ENCODE results near the gene CNTNAP5. TPM values are rescaled to one million over a fixed set of nuclear protein-coding genes. Genes with fewer than 3 reads are reported as not detected.

Gene CNTNAP5
- total and polyA plus RNA-seq, 3 donors from 2014 or later: 0.29 to 0.39 (median 0.31) TPM

DNA sequence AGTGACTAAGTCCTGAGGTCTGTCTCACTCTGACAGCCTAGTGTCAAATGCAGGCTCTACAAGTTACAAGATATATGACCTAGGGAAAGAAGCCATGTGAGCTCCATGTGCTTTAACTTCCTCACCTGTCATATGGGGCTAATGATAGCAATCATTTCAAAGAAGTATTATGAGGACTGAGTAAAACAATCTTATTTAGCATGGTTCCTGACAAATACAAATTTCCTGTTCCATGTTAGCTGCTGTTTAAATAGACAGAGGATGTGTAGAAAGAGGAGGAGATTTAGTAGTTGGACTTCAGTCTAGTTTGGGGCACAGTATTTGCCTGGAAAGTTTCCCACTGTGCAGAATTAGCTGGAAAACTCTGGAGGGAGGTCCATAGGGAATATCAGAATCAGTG lies 545.8 kb downstream of the CNTNAP5 start:
- Histone ChIP-seq H3K27ac (no peak overlapping the region), H3K4me3 (no peak overlapping the region), H3K9me3 (no peaks in the 10 kb centered on the region), H3K36me3 (ENCODE audit: low read depth, missing control alignments) (no peaks in the 10 kb centered on the region), H3K27me3 (no peaks in the 10 kb centered on the region), H3K4me1 (no peaks in the 10 kb centered on the region)
- TF ChIP-seq POLR2A (IDR thresholded peaks at IDR 0.05): no peak
- no peak for TF ChIP-seq CTCF (IDR thresholded peaks at IDR 0.05)
- intact Hi-C loops (cut with DNase I; ENCODE audit: low total_unique reads): no loop called here
- no peak for DNase-seq

- intact Hi-C loops (cut with DNase I; ENCODE audit: low total_unique reads): no loop called here
- H3K9me3 ChIP-seq: no peaks in the 10 kb centered on the region
- H3K27me3 ChIP-seq: no peaks in the 10 kb centered on the region
- WGBS, 2 donors: 92 to 93% methylated on average over 3 of the region's 3 CpGs
- H3K27ac ChIP-seq: no peak overlapping the region
- H3K4me1 ChIP-seq: no peaks in the 10 kb centered on the region
- no peak overlapping the region for H3K4me3 ChIP-seq
- H3K36me3 ChIP-seq (ENCODE audit: low read depth, missing control alignments): no peaks in the 10 kb centered on the region
- TF ChIP-seq POLR2A (IDR thresholded peaks at IDR 0.05) (no peak), CTCF (IDR thresholded peaks at IDR 0.05) (no peak)
- DNase-seq: no peak
Observed at GRCh38 chr2:124571836-124572235, 546.7 kb downstream of the CNTNAP5 start.

DNA sequence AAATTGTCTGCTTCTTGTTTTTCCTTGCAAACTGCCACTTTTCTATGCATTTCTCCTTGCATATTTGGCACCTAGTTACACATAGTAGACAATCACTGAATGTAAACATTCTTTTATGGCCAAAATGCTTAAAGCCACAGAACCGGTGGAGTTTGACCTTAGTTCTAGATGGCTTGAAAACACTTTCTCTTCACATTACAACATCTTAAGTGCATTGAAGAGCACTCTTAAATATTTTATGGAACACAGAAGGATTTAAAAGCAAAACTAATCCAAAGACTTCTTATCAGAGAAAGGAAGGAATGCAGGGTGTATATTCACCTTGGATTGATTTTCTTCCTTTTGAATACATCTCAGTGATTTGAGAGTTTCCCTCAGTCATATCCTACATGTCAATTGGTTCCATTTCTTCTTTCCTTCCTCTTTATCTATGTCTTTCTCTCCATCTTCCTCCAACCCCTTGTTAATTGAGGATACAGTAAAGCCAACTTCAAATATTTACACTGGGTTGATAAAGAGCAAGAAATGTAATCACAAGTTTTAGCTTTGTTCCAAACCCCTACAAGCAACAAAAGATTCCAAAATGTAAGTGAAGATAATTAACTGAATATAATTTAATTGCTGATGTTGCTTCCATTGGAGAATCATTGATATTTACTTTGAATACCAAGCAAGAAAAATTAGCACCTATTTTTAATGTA lies 548.0 kb downstream of the CNTNAP5 start:
- Histone ChIP-seq H3K27me3 (no peaks in the 10 kb centered on the region), H3K4me3 (no peak overlapping the region), H3K27ac (no peak overlapping the region), H3K9me3 (no peaks in the 10 kb centered on the region), H3K4me1 (no peaks in the 10 kb centered on the region), H3K36me3 (ENCODE audit: low read depth, missing control alignments) (no peaks in the 10 kb centered on the region)
- no peak for TF ChIP-seq POLR2A (IDR thresholded peaks at IDR 0.05)
- TF ChIP-seq CTCF (IDR thresholded peaks at IDR 0.05): no peak
- DNase-seq: no peak
- intact Hi-C loops (cut with DNase I; ENCODE audit: low total_unique reads): no loop called here
- WGBS, 2 donors: 61 to 69% methylated on average over 1 of the region's 1 CpG

DNA sequence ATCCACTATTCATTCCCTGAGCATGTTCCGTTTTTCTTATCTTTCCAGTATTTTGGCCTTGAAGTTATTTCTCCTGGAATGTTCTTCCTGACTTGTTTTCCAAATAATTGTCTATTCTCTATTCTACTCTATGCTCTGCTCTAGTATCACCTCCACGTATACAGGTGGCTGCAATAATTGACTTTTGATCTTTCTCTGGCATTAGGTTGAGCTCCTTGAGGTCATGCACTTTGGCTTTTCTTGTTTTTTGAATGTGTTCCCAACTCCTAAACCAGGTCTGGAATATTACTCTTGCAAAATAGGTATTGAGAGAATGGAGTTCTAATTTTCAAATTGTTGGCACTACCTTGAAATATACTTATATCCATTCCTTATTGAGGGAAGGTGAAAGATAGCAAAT lies 550.4 kb downstream of the CNTNAP5 start:
- Histone ChIP-seq H3K4me1 (no peaks in the 10 kb centered on the region), H3K9me3 (no peaks in the 10 kb centered on the region), H3K27me3 (no peaks in the 10 kb centered on the region), H3K27ac (no peak overlapping the region), H3K4me3 (no peak overlapping the region), H3K36me3 (ENCODE audit: low read depth, missing control alignments) (no peaks in the 10 kb centered on the region)
- intact Hi-C loops (cut with DNase I; ENCODE audit: low total_unique reads): no loop called here
- 43 to 51% methylated on average over 2 of the region's 2 CpGs for WGBS, 2 donors
- DNase-seq: no peak
- TF ChIP-seq POLR2A (IDR thresholded peaks at IDR 0.05) (no peak), CTCF (IDR thresholded peaks at IDR 0.05) (no peak)

DNA sequence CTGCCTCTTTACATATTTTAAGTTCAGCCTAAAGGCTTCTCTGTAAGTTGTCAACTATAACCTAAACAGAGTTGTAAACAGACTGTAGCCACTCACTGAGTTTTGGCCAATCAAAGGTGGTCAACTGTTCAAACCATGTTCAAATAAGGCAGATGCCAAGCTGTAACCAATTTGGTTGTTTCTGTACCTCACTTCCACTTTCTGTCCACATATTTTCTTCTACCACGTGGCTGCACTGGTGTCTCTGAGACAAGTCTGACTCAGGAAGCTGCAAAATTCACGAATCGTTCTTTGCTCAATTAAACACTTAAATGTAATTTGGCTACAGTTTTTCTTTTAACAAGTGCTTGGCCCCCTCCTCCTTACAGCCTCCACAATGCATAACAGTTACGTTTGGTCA lies 555.2 kb downstream of the CNTNAP5 start:
- Histone ChIP-seq H3K36me3 (ENCODE audit: low read depth, missing control alignments) (no peaks in the 10 kb centered on the region), H3K27ac (no peak overlapping the region), H3K27me3 (no peaks in the 10 kb centered on the region), H3K9me3 (no peaks in the 10 kb centered on the region), H3K4me3 (no peak overlapping the region), H3K4me1 (no peaks in the 10 kb centered on the region)
- no peak for TF ChIP-seq CTCF (IDR thresholded peaks at IDR 0.05)
- TF ChIP-seq POLR2A (IDR thresholded peaks at IDR 0.05): no peak
- intact Hi-C loops (cut with DNase I; ENCODE audit: low total_unique reads): no loop called here
- 80 to 86% methylated on average over 4 of the region's 4 CpGs for WGBS, 2 donors
- DNase-seq: no peak
